SKM-1 (cell line): ENCODE results near the gene SHFL.

Source experiments
- DNase-seq: peaks from one replicate; lab custom pipeline; 2025; ENCODE audit not compliant: unreplicated experiment; lab: John Stamatoyannopoulos, UW

The SHFL gene

GRCh38 chr19:10107817-10108367, 21.8 kb downstream of the SHFL start:
- no peak for DNase-seq

- DNase-seq, result no peak
Observed at GRCh38 chr19:10109528-10109927, 23.4 kb downstream of the SHFL start.

- no peak for DNase-seq
Observed at GRCh38 chr19:10110076-10110971, 24.2 kb downstream of the SHFL start.

GRCh38 chr19:10110972-10111317, 24.8 kb downstream of the SHFL start:
- no peak for DNase-seq

GRCh38 chr19:10111405-10111811, 25.3 kb downstream of the SHFL start, which contains the start of gene P2RY11:
TSS of gene P2RY11 (plus strand) at chr19:10111693. CDS start at chr19:10111722, 29 bp downstream.
- no peak for DNase-seq

- DNase-seq, result no peak
Observed at GRCh38 chr19:10112037-10112761, 26.1 kb downstream of the SHFL start.

- DNase-seq, result no peak
Observed at GRCh38 chr19:10112895-10113591, 26.9 kb downstream of the SHFL start.

GRCh38 chr19:10113592-10113963, 27.5 kb downstream of the SHFL start:
- no peak for DNase-seq

GRCh38 chr19:10113964-10114650, 28.0 kb downstream of the SHFL start:
- DNase-seq, result no peak

- no peak for DNase-seq
Observed at GRCh38 chr19:10114651-10115391, 28.7 kb downstream of the SHFL start.

GRCh38 chr19:10115392-10116084, 29.4 kb downstream of the SHFL start:
- DNase-seq, result no peak

- no peak for DNase-seq
Observed at GRCh38 chr19:10116085-10116865, 30.2 kb downstream of the SHFL start.

GRCh38 chr19:10116866-10117616, 30.9 kb downstream of the SHFL start:
- no peak for DNase-seq

GRCh38 chr19:10118960-10119359, 32.8 kb downstream of the SHFL start:
- no peak for DNase-seq

GRCh38 chr19:10120538-10121189, 34.5 kb downstream of the SHFL start:
- DNase-seq, result no peak

- DNase-seq, result no peak
Observed at GRCh38 chr19:10122045-10122444, 35.9 kb downstream of the SHFL start.

- no peak for DNase-seq
Observed at GRCh38 chr19:10124429-10124828, 38.3 kb downstream of the SHFL start.
